NB4 (cell line): Measurements from ENCODE around the gene CDHR4.

Experiments used
- DNase-seq: peaks from one replicate; pipeline ENCODE4 v3.0.0; 2010; ENCODE audit warnings: low read depth
- H3K4me3 ChIP-seq: one replicate; pipeline ENCODE4 v1.5.1; 2011; ENCODE audit warnings: mild to moderate bottlenecking, low read depth, low read length, moderate library complexity
- MYC ChIP-seq: IDR thresholded peaks from 2 replicates; pipeline ENCODE4 v1.6.1; 2011; ENCODE audit warnings: low read depth, low read length
- POLR2A ChIP-seq: IDR thresholded peaks from 2 replicates; pipeline ENCODE4 v1.6.1; 2011; ENCODE audit warnings: mild to moderate bottlenecking; ENCODE audit not compliant: insufficient read length; ENCODE audit errors: extremely low read depth
- TF ChIP-seq, protein P1 (sequence below): IDR thresholded peaks from one replicate; pipeline ENCODE4 v1.5.1; 2012; ENCODE audit warnings: low read depth, low read length
- TF ChIP-seq, protein P2 (sequence below): IDR thresholded peaks from 2 replicates; pipeline ENCODE4 v1.6.1; 2011; ENCODE audit warnings: low read depth, low read length

Gene CDHR4

DNA sequence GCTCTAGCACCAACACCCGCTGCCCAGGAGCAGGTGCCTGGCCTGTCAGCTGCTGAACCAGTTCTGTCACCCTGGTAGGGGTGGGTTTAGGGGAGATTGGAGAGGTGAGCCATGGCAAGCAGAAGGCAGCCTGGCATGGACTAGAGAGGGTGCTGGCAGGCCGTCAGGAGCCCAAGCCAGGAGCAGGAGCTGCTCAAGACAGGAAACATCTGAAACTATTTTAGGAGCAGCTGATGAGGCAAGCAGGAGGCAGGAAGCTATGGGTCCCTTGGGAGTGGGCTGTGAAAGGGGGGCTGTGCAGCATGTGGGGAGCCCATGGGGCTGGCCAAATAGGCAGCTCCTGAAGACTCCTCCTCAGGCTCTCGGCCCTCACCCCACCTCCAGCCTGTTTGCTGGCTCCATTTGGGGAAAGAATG, 5.7 kb upstream of the CDHR4 start:
- TF ChIP-seq, protein P1, sequence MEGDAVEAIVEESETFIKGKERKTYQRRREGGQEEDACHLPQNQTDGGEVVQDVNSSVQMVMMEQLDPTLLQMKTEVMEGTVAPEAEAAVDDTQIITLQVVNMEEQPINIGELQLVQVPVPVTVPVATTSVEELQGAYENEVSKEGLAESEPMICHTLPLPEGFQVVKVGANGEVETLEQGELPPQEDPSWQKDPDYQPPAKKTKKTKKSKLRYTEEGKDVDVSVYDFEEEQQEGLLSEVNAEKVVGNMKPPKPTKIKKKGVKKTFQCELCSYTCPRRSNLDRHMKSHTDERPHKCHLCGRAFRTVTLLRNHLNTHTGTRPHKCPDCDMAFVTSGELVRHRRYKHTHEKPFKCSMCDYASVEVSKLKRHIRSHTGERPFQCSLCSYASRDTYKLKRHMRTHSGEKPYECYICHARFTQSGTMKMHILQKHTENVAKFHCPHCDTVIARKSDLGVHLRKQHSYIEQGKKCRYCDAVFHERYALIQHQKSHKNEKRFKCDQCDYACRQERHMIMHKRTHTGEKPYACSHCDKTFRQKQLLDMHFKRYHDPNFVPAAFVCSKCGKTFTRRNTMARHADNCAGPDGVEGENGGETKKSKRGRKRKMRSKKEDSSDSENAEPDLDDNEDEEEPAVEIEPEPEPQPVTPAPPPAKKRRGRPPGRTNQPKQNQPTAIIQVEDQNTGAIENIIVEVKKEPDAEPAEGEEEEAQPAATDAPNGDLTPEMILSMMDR = no peak
- TF ChIP-seq, protein P2, sequence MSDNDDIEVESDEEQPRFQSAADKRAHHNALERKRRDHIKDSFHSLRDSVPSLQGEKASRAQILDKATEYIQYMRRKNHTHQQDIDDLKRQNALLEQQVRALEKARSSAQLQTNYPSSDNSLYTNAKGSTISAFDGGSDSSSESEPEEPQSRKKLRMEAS = peak; percentile 91
- peak; percentile 95 for TF ChIP-seq MYC
- H3K4me3 ChIP-seq = peak overlapping the region; percentile 83
- DNase-seq = peak; percentile 99

DNA sequence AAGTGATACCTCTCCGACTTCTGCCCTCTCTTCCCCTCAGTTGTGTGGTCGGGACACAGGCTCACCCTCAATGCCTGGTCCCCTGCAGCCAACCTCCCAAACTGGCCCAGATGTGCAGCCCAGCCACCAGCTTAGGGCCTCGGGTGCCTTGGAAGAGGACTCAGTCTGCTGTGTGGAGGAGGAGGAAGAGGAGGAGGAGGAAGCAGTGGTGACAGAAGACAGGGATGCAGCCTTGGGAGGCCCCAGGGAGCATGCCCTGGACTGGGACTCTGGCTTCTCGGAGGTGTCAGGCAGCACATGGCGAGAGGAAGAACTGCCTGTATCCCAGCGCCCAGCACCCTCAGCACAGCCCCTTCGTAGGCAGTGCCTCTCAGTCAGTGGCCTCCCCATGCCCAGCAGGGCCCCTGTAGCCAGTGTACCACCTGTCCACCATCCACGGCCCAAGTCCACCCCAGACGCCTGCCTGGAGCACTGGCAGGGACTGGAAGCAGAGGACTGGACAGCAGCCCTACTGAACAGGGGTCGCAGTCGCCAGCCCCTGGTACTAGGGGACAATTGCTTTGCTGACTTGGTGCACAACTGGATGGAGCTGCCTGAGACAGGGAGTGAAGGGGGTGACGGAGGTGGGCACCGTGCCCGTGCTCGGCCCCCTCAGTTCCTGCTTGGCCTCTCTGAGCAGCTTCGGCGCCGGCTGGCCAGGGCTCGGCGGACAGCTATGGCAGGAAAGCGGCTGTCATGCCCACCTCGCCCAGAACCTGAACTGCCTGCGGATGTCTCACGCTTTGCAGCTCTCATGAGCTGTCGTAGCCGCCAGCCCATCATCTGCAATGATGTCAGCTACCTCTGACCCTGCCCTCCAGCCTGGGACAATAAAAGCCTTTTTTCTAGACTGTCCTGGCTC, 4.7 kb upstream of the CDHR4 start:
- peak overlapping the region; percentile 83 for H3K4me3 ChIP-seq
- TF ChIP-seq, protein P1 = no peak
- TF ChIP-seq MYC (0 out of 2 replicates have a peak, but pooled peaks have one; percentile 42), POLR2A (peak; percentile 4)
- TF ChIP-seq, protein P2 = peak; percentile 60
- DNase-seq = peak; percentile 63

DNA sequence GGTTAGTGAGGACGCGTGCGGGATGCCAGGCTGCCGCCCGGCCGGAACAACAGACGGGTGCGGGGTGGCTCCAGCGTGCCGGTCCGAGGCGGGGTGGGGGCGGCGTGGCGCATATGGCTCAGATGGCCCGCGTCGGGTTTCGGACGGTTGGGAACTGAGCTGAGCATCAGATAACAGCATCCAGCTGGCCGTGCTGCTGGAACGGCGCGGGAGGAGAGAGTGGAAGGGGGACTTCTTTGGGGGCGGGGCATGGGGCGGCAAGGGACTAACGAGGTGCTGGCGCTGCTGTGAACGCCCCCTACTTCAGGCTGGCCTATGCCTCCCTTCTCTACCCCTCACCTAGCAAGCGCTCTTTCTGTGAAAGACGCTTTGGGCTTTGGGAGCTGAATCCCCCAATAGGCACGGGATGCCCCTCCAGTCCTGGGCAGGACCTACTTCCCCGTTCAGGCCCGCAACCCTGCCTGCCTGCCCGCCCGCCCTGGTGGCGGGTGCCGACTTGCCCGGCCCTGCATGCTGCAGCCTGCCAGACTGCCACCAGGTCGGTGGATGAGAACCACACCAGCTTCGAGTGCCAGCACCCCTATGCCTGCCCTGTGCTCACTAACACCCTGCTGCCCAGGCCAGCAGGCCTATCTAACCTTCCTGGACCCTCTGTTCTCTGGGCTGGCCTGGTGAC, 3.9 kb upstream of the CDHR4 start:
- peak; percentile 85 for DNase-seq
- H3K4me3 ChIP-seq = peak overlapping the region; percentile 83
- TF ChIP-seq MYC (no peak; the same call in none of the 2 replicates), POLR2A (peak; percentile 6)
- TF ChIP-seq, protein P1 = no peak
- TF ChIP-seq, protein P2 = peak; percentile 57; the same call in 1 of the 2 replicates

DNA sequence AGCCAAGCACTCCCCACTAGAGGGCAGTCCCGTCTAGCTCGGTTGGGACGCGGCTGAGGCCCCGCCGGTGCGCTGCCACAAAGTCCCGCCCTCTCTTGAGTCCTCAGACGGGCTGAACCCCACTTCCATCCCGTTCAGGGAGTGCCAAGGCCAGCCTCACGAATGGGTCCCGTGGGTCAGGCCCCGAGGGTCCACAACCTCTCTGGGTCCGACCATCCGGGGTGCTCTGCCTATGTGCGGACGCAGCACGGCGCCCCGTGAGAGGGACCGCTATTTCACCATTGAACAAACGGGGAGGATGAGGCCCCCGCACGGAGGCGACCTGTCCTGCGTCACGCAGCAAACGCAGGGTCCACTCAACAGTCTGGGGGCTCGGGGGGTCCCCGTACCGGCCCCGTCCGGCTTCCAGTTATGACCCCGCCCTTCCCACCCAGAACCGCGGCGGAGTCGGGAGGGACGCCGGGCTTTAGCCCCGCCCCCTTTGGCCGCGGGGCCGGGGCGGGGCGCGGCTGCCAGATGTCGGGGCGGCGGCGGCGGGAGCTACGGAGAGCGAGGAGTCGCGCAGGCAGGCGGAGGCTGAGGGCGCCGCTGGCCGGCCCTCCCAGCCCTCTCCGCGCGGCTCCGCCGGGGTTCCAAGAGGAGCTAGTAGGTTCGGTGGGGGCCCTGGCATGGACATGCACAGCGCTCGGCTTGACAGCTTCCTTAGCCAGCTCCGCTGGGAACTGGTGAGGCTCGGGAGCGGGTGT, 3.2 kb upstream of the CDHR4 start, which contains the start of gene INKA1:
TSS of gene INKA1 (plus strand) at position 543 of the 746 bp plus-strand sequence. CDS start at position 675, 132 bp downstream.
- TF ChIP-seq, protein P2 = peak; percentile 55; the same call in 1 of the 2 replicates
- TF ChIP-seq MYC = peak; percentile 25; the same call in 1 of the 2 replicates
- TF ChIP-seq POLR2A = peak; percentile 57
- TF ChIP-seq, protein P1 = peak; percentile 74
- H3K4me3 ChIP-seq = peak within 1 kb of the TSS; percentile 83
- peak; percentile 89 for DNase-seq

DNA sequence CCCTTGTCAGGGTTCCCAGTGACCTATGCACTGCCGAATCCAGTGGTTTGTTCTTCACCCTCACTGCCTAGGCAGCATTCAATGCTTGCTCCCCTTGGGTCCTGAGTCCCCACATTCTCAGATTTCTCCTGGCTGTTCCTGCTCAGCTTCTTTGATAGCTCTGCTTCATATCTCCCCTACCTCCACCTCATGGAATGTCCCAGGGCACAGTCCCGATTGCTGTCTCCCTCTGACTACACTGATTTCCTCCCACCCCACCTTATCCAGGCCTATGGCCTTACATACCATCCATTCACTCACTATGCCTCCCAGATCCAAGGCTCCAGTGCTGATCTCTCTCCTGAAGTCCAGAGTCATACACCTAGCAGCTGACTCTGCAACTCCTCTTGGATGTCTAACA, 1.5 kb upstream of the CDHR4 start:
- DNase-seq = no peak
- no peak overlapping the region for H3K4me3 ChIP-seq
- TF ChIP-seq MYC = no peak
